KMS-11 (cell line): ENCODE measurements around the gene DIAPH2.

Source experiments
- H2AFZ ChIP-seq: fragments of 200-600 bp; sonication (generic); 2 replicates; pipeline ENCODE4 v1.6.1; 2016; ENCODE audit warnings: antibody characterized with exemption, mixed run types, low read depth
- H3K27ac ChIP-seq: fragments of 200-600 bp; sonication (generic); 2 replicates; pipeline ENCODE4 v1.6.1; 2016; ENCODE audit warnings: mild to moderate bottlenecking, mixed run types
- H3K27me3 ChIP-seq: fragments of 200-600 bp; sonication (generic); 2 replicates; pipeline ENCODE4 v1.6.1; 2017; ENCODE audit warnings: mild to moderate bottlenecking, low read depth, mixed run types, moderate library complexity; ENCODE audit not compliant: insufficient read depth
- H3K36me3 ChIP-seq: fragments of 200-600 bp; sonication (generic); 2 replicates; pipeline ENCODE4 v1.6.1; 2017; ENCODE audit warnings: mild to moderate bottlenecking, mixed run types; ENCODE audit not compliant: insufficient read depth
- H3K4me1 ChIP-seq: fragments of 200-600 bp; sonication (generic); 2 replicates; pipeline ENCODE4 v1.6.1; 2016; ENCODE audit warnings: mild to moderate bottlenecking, low read depth, mixed run types; ENCODE audit not compliant: poor library complexity, severe bottlenecking
- H3K4me2 ChIP-seq: fragments of 200-600 bp; sonication (generic); 2 replicates; pipeline ENCODE4 v1.7.0; 2016; ENCODE audit warnings: mild to moderate bottlenecking, mixed run types
- H3K4me3 ChIP-seq: fragments of 200-600 bp; sonication (generic); IDR thresholded peaks from 2 replicates; pipeline ENCODE4 v1.6.1; 2017; ENCODE audit warnings: low read depth, low read length, mixed read lengths; ENCODE audit not compliant: insufficient read depth
- H3K79me2 ChIP-seq: fragments of 200-600 bp; sonication (generic); 2 replicates; pipeline ENCODE4 v1.6.1; 2016; ENCODE audit warnings: low read depth, mixed run types; ENCODE audit not compliant: insufficient read depth
- H3K9ac ChIP-seq: fragments of 200-600 bp; sonication (generic); 2 replicates; pipeline ENCODE4 v1.6.1; 2016; ENCODE audit warnings: mild to moderate bottlenecking, mixed run types
- H4K20me1 ChIP-seq: fragments of 200-600 bp; sonication (generic); 2 replicates; pipeline ENCODE4 v1.6.1; 2016; ENCODE audit warnings: mild to moderate bottlenecking, mixed run types; ENCODE audit not compliant: insufficient read depth
- TF ChIP-seq, protein P1 (sequence below): fragments of 200-600 bp; sonication (generic); conservative IDR thresholded peaks from 2 replicates; pipeline ENCODE4 v1.6.1; 2017; ENCODE audit warnings: low read depth, mild to moderate bottlenecking, antibody characterized with exemption, low read length, moderate library complexity, mixed read lengths

DIAPH2 gene

GRCh38 chrX:97066381-97066780 is 381.7 kb downstream of the DIAPH2 start:
- Histone ChIP-seq H3K4me1 (no peaks in the 10 kb centered on the region), H3K9ac (no peak overlapping the region), H3K36me3 (no peaks in the 10 kb centered on the region), H3K4me3 (no peak overlapping the region), H3K79me2 (no peaks in the 10 kb centered on the region), H2AFZ (no peak overlapping the region), H3K27ac (no peak overlapping the region), H3K27me3 (no peaks in the 10 kb centered on the region), H3K4me2 (no peak overlapping the region), H4K20me1 (no peaks in the 10 kb centered on the region)
- TF ChIP-seq, protein P1, sequence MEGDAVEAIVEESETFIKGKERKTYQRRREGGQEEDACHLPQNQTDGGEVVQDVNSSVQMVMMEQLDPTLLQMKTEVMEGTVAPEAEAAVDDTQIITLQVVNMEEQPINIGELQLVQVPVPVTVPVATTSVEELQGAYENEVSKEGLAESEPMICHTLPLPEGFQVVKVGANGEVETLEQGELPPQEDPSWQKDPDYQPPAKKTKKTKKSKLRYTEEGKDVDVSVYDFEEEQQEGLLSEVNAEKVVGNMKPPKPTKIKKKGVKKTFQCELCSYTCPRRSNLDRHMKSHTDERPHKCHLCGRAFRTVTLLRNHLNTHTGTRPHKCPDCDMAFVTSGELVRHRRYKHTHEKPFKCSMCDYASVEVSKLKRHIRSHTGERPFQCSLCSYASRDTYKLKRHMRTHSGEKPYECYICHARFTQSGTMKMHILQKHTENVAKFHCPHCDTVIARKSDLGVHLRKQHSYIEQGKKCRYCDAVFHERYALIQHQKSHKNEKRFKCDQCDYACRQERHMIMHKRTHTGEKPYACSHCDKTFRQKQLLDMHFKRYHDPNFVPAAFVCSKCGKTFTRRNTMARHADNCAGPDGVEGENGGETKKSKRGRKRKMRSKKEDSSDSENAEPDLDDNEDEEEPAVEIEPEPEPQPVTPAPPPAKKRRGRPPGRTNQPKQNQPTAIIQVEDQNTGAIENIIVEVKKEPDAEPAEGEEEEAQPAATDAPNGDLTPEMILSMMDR, result no peak

DNA sequence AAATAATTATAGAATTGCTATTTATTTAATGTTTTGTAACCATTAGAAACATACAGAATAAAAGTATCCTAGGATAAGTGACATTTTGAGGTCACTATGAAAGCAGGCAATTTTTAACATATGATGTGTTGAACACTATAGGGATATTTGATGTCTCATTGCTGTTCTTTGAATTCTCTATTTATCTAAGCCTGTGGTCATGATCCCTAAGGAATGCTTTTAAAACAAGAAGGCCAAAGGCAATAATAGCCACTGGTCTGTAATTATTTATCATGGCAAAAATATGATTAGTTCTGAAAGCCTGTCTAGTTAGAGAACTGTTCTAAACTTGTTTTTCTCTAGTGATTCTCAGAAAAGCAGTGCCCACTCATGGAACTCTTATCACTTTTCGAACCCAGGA is 385.7 kb downstream of the DIAPH2 start:
- no peak overlapping the region for H3K4me3 ChIP-seq
- no peaks in the 10 kb centered on the region for H3K36me3 ChIP-seq
- H2AFZ ChIP-seq, result no peak overlapping the region
- H3K4me2 ChIP-seq, result no peak overlapping the region
- no peak overlapping the region for H3K9ac ChIP-seq
- H4K20me1 ChIP-seq, result no peaks in the 10 kb centered on the region
- no peaks in the 10 kb centered on the region for H3K4me1 ChIP-seq
- TF ChIP-seq, protein P1, result no peak
- no peaks in the 10 kb centered on the region for H3K79me2 ChIP-seq
- no peak overlapping the region for H3K27ac ChIP-seq
- H3K27me3 ChIP-seq, result no peaks in the 10 kb centered on the region

- TF ChIP-seq, protein P1, result no peak
- H3K9ac ChIP-seq, result no peak overlapping the region
- H3K79me2 ChIP-seq, result no peaks in the 10 kb centered on the region
- no peak overlapping the region for H3K4me3 ChIP-seq
- no peak overlapping the region for H3K4me2 ChIP-seq
- H3K36me3 ChIP-seq, result no peaks in the 10 kb centered on the region
- H3K27ac ChIP-seq, result no peak overlapping the region
- H3K4me1 ChIP-seq, result no peaks in the 10 kb centered on the region
- no peaks in the 10 kb centered on the region for H4K20me1 ChIP-seq
- H2AFZ ChIP-seq, result no peak overlapping the region
- no peaks in the 10 kb centered on the region for H3K27me3 ChIP-seq
Measured at GRCh38 chrX:97074400-97074799, 389.8 kb downstream of the DIAPH2 start.

- no peaks in the 10 kb centered on the region for H3K79me2 ChIP-seq
- H4K20me1 ChIP-seq, result no peaks in the 10 kb centered on the region
Measured at GRCh38 chrX:97089116-97089515, 404.5 kb downstream of the DIAPH2 start.

More at GRCh38 chrX:97089116-97089515, 404.5 kb downstream of the DIAPH2 start:
- TF ChIP-seq, protein P1, result no peak
- Histone ChIP-seq H2AFZ (no peak overlapping the region), H3K4me2 (no peak overlapping the region), H3K36me3 (no peaks in the 10 kb centered on the region), H3K9ac (no peak overlapping the region), H3K4me1 (no peaks in the 10 kb centered on the region), H3K4me3 (no peak overlapping the region), H3K27ac (no peak overlapping the region), H3K27me3 (no peaks in the 10 kb centered on the region)
